8988T (cell line): Measurements from ENCODE around the gene UBASH3B.
"Not testable (repeated sequence)": the region's sequence is repeated elsewhere in the genome, so short reads cannot be mapped to it uniquely, and the experiment has no call there.

Source experiments
- DNase-seq: peaks from one replicate; pipeline ENCODE4 v3.0.0; 2011

Gene UBASH3B

GRCh38 chr11:122655527-122656072 is at the start of gene UBASH3B:
Gene UBASH3B (plus strand): TSS chr11:122655722. CDS start chr11:122656050, 328 bp downstream.
- DNase-seq = peak; percentile 70

DNA sequence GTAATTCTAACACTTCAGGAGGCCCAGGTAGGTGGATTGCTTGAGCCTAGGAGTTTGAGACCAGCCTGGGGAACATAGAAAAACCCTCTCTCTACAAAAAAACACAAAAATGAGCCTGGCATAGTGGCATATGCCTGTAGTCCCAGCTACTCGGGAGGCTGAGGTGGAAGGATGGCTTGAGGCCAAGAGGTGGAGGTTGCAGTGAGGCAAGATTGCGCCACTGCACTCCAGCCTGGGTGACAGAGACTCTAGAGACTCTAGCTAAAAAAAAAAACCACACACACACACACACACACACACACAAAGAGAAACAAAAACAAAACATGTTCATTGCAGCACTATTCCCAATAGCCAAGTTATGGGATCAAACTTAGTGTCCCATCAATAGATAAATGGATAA is 48.4 kb upstream of the UBASH3B start:
- DNase-seq = not testable (repeated sequence)

- no peak for DNase-seq
Measured at GRCh38 chr11:122612123-122612824, 43.2 kb upstream of the UBASH3B start.

GRCh38 chr11:122616718-122617117 is 38.8 kb upstream of the UBASH3B start:
- no peak for DNase-seq

DNA sequence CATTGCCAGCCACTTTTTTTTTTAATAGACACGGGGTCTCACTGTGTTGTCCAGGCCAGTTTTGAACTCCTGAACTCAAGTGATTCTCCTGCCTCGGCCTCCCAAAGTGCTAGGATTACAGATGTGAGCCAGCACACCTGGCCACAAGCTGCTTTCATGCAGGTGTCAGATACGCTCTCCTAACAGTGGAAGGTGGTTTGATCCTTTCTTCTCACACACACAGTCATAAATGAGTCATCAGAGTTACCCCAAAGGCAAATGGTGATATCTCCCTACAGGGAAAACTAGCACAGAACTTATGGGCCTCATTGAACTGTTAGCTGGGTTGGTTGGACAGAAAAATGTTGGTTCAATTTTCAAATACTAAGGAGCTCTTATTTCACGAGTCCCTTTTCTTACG is 38.2 kb upstream of the UBASH3B start:
- DNase-seq = no peak

- DNase-seq = no peak
Measured at GRCh38 chr11:122617926-122618325, 37.6 kb upstream of the UBASH3B start.

- DNase-seq = no peak
Measured at GRCh38 chr11:122618927-122619326, 36.6 kb upstream of the UBASH3B start.

- no peak for DNase-seq
Measured at GRCh38 chr11:122619757-122620156, 35.8 kb upstream of the UBASH3B start.

DNA sequence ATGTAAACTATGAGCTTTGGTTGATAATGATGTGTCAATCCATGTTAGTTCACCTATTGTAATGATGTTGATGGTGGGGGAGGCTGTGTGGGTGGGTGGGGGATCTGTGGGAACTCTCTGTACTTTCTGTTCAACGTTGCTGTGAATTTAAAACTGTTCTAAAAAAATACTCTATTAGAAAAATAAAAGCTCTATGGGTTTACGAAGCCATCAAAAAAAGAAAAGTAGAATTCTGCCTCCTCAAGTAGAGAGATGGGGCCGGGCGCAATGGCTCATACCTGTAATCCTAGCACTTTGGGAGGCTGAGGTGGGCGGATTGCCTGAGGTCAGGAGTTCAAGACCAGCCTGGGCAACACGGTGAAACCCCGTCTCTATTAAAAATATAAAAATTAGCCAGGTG is 30.0 kb upstream of the UBASH3B start:
- not testable (repeated sequence) for DNase-seq

DNA sequence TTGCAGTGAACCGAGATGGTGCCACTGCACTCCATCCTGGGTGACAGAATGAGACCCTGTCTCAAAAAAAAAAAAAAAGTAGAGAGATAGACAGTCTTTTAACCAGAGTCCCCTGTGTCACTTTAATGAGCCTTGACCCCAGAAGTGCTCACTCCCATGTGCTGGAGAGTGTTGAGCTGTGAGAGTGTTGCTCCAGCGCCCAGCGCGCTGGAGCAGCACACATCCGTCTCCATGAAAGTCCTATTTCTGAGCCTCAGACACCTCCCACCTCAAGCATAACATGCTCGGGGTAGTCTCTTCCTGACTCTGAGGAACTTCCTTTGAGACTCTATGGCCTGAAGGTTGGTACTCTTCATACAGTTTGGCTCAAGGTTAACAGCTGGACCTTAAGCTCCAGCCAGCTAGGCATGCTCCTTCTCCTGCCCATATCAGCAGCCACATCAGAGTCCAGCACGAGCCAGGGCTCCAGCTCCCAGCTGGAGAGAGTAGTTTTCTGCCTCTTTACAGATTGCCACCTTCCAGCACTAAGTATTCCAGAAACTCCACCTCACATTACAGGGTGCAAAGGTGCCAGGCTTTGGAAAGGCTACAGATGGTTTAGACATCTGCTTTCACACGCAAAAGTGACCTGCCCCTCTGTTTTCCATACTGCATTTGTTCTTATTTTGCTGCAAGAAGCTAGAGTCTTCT is 29.4 kb upstream of the UBASH3B start:
- no peak for DNase-seq

DNA sequence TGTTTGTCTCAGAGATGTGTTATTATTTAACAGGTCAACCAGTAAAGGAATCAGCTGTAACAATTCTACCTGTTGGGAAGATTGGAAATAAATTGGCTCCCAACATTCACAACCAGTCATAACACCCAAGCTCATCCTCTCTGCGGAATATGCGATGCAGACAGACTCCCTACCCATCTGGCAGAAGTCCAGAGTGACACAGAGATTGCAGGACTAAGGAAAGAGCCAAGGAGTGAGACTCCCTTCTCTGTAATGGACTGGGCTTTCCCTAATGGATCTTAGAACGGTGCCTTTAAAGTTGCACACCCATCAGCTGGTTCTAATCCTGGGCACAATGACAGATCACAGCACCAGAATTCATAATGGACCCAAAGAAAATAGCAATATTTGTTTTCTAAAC is 27.8 kb upstream of the UBASH3B start:
- DNase-seq = no peak

DNA sequence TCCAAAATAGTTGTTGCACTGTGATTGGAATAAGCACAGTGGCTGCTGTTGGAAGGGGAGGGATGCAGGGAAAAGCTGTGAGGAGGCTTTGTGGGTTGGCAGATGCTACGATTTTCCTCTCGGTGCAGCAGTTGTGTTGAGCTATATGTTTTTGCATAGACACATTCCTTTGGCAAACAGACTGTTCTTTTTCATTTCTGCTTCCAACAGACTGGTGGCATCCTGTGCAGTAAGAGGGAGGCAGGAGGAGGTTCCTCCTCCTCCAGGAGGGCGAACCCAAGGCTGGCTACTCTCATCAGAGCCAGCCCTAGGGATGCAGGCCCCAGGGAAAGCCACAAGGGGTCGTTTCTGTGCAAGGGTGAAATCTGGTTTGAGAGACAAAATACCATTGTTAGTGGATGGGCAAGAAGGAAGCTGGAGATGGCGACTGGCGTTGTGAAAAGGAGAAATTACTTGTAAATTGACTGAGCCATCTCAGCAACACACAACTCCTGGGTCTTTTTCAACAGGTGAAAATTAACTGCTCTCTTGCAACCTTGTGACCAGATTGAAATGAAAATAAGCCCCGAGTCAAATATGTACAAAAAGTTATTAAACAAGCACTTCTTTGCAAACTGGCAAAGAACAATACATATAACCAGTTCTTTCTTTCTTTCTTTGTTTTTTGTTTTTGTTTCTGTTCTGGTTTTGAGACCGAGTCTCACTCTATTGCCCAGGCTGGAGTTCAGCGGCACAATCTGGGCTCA is 26.5 kb upstream of the UBASH3B start:
- DNase-seq = peak; percentile 74

GRCh38 chr11:122632181-122632824 is 23.2 kb upstream of the UBASH3B start:
- DNase-seq = no peak

DNA sequence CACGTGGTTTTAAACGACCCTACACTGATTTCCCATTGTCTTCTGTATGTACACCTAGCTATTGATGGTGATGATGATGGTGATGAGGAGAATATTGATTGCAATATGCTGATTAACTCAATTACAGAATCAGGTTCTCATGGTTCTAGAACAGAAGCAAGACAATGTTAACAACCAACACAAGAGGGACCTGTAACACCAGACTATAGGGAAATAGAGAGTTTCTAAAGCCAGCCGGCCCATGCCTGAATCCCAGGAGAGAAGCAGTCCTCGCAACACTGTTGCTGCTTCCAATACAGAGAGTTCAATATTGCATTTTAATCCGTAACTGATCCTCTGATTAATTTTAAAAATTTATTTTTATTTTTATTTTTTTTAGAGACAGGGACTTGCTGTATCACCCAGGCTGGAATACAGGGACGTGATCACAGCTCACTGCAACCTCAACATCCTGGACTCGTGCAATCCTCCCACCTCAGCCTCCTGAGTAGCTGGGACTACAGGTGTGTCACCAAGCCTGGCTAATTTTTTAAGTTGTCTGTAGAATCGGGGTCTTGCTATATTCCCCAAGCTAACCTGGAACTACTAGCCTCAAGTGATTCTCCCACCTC is 22.2 kb upstream of the UBASH3B start:
- peak; percentile 30 for DNase-seq

DNA sequence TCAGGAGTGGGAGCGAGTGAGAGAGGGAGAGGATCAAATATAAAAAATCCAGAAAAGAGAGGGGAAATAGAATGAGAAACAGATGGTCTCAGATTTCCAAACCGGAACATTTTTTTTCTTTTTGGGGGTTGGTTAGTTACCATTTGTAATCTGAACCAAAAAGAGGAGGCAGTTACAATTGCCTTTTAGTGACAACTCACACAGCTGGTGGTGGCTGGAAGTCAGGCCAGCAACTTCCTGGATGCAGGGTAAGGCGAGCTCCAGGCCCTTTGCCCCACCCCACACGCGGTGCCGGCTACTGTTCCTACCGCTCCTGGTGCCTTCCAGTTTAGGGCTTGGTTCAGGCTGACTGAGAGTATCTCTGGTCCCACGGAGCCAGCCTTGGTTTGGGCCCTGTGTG is 21.0 kb upstream of the UBASH3B start:
- DNase-seq = no peak

- no peak for DNase-seq
Measured at GRCh38 chr11:122637541-122637940, 18.0 kb upstream of the UBASH3B start.

GRCh38 chr11:122642472-122642922 is 13.0 kb upstream of the UBASH3B start:
- peak; percentile 59 for DNase-seq

- DNase-seq = no peak
Measured at GRCh38 chr11:122642971-122643370, 12.6 kb upstream of the UBASH3B start.

DNA sequence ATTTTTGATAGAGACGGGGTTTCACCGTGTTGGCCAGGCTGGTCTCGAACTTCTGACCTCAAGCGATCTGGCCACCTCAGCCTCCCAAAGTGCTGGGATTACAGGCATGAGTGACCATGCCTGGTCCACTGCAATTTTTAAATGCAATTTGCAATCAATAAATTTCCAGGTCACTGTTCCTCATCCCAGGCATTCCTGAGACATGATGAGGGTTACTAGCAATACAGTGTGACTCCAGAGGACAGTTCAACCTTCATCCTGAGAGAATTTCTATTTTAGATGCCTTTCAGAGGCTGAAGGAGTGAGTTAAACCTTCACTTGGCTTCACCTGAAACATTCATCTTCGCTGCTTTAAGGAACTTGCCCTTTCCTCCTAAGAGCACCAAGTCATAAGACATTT is 9.7 kb upstream of the UBASH3B start:
- no peak for DNase-seq

DNA sequence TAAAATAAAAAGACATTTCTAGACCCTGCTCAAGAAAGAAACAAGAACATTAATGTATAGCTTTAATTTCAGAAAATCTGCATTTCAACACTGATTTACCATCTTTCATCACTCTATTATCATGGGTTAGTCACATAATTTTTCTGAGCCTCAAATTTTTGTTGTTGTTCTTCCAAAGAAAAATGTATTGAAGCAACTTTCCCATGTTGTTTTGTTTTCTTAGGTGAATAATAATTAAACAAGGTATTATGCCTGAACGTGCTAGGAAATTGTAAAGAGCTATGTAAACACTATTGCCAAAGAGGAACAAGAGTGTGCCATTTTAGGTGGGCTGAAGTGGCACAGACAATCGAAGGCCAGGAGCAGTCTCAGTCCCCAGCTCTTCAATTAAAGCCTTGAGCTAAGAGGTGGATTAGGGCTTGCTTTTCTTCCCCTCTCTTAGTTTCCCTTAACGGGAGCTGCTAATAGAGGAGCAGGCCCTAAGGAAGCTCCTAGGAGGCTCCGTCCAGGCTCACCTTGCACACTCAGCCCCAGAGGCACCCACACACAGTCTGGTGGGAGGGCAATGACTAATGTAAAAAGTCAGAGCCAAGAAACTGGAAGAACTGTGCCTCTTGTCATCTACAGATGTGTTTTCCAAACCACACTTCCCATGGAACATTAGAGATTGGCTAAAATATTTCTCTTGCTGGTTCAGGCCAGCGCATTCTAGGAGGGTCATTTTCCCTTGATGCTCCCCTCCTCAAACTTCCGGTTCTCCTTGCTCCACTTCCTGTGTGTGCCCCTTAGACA is 8.8 kb upstream of the UBASH3B start:
- no peak for DNase-seq

- DNase-seq = no peak
Measured at GRCh38 chr11:122647736-122648275, 7.7 kb upstream of the UBASH3B start.
